Fibroblast of skin of left biceps (primary cell): ENCODE results near the gene OTOG.

Source experiments
- DNase-seq, 2 experiments: peaks; one replicate each; pipeline ENCODE4 v3.0.0-alpha.2; 2013; ENCODE audit warnings: low read depth in 2 of 2

The OTOG gene

DNA sequence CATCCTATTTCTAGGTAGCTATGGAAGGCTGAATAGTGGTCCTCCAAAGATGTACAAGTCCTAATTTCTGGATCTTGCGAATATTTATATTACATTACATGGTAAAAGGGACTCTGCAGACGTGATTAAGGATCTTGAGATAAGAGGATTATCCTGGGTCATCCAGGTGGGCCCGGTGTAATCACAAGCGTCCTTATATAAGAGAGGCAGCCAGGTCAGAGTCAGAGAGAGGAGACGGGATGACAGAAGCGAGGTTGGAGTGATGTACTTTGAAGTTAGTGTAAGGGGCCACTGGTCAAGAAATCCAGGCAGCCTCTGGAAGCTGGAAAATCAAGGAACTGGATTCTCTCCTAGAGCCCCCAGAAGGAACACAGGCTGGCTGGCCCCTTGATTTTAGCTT, 102.2 kb downstream of the OTOG start:
- no peak for DNase-seq

- no peak for DNase-seq
Measured at GRCh38 chr11:17649696-17650095, 102.6 kb downstream of the OTOG start.

- DNase-seq: no peak
Measured at GRCh38 chr11:17650127-17650911, 103.3 kb downstream of the OTOG start.

GRCh38 chr11:17651061-17651460, 104.0 kb downstream of the OTOG start:
- no peak for DNase-seq

DNA sequence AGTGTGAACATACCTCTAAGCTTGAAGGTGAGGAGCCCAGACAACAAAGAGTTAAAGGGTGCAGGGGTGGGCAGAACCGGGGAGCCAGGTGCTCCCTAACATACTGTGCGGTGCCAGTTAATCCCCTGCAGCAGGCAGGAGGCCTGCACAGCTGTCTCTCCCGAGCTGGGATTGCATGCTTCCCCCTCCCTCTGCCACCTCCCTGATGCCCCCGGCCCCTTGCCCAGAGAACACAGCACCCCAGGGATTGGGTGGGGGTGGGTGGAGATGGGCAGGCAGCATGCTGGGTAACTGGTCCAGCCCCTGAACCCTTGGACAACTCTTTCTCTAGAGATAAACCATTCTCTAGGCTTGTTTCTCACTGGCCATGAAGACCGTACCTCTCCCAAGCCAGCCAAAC, 104.6 kb downstream of the OTOG start:
- DNase-seq: no peak

- no peak for DNase-seq
Measured at GRCh38 chr11:17652556-17652955, 105.5 kb downstream of the OTOG start.

DNA sequence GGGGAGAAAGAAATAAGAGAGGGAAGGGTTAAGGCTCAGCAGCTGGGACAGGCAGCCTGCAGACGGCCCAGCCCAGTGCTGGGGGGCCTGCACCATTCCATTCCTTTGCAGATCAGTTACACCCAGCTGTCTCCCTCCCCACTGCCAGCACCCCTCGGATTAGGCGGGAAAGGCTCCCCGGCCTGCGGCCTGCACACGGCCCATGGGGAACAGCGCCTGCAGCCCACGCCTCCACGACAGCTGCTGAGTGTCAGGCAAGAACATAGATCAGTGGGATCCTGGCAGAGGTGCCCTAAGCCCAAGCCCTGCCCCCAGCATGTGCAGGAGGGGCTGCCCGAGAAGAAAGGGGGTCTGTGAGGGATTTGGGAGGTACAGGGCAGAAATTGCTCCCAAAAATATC, 106.6 kb downstream of the OTOG start:
- no peak for DNase-seq

DNA sequence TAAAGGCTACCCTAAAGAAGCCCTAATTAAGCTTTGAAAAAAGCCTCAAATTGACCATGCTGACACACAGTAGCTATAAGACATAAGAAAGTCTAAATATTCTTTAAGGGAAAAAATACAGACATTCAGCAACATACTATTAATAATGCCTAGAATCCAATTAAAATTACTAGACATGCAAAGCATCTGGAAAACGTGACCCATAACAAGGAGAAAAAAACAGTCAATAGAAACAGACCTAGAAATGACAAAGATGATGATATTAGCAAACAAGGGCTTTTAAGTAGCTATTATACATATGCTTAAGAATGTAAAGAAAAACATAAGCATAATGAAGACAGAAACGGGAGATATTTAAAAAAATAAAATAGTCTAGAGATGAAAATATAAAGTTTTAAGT, 108.6 kb downstream of the OTOG start:
- DNase-seq: no peak

GRCh38 chr11:17658211-17658610, 111.2 kb downstream of the OTOG start:
- DNase-seq: no peak

DNA sequence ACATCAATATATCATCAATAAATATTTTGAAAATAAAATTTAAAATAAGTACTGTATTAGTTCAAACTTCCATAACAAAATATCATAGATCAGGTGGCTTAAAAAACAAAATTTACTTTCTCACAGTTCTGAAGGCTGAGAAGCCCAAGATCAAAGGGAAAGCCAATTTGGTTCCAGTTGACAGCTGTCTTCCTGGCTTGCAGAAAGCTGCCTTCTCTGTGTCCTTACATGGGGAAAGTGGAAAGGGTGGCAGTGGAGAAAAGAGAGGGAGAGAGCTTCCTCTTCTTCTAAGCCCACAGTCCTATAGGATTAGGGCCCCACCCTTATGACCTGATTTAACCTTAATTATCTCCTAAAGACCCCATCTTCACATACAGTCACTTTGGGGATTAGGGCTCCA, 121.1 kb downstream of the OTOG start:
- no peak for DNase-seq

GRCh38 chr11:17672469-17672868, 125.4 kb downstream of the OTOG start:
- DNase-seq: no peak

GRCh38 chr11:17673951-17674350, 126.9 kb downstream of the OTOG start:
- no peak for DNase-seq

DNA sequence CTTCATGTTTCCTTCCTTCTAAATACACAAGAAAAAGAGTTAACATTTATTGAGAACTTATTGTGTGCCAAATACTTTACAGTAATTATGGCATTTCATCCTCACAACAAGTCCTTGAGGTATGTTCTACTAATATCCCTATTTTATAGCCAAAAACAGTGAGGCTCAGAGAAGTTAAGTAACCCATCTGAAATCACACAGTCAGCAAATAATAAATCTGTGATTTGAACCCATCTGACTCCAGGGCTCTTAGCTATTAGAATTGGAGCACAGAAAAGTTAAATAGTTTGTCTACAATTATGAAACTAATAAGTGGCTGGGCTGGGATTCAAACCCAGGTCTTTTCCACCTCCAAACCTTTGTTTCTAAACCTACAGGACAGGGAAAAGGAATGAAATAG, 135.8 kb downstream of the OTOG start:
- DNase-seq: no peak

GRCh38 chr11:17683377-17684161, 136.5 kb downstream of the OTOG start:
- no peak for DNase-seq

- DNase-seq: no peak
Measured at GRCh38 chr11:17684550-17684949, 137.5 kb downstream of the OTOG start.

GRCh38 chr11:17686231-17686980, 139.3 kb downstream of the OTOG start:
- DNase-seq: no peak

- no peak for DNase-seq
Measured at GRCh38 chr11:17687946-17688670, 141.0 kb downstream of the OTOG start.

DNA sequence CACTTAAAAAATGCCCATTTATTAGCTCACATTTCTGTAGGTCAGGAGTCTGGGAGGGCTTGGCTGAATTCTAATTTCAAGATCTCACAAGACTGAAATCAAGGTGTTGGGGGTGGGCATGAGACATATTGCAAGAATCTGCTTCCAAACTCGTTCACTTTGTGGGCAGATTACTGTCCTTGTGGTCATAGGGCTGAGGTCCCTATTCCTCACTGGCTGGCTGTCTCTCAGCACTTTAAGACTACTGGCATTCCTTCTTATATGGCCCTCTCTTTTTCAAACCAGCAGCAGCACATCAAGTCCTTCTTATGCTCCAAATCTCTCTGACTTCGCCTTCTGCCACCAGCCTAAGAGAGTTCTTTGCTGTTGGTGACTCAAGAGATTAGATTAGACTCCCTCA, 144.5 kb downstream of the OTOG start:
- DNase-seq: no peak

DNA sequence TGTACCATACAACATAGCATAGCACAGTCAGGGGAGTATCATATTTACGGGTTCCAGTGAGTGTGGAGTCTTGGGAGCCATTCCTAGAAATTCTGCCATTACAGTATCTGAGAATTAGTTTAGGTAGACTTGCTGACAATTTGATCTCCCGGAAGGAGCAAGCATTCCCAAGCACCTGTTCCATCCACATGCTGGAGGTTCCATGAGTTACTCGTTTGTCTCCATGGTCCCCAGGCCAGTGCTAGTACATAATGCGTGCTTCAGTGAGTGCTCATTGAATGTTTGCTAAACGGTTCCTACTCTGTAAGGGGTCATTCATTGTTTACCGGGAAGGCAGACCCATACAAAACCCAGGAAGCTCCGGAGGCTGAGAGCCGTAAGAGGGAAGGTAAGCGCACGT, 144.9 kb downstream of the OTOG start:
- DNase-seq: no peak

DNA sequence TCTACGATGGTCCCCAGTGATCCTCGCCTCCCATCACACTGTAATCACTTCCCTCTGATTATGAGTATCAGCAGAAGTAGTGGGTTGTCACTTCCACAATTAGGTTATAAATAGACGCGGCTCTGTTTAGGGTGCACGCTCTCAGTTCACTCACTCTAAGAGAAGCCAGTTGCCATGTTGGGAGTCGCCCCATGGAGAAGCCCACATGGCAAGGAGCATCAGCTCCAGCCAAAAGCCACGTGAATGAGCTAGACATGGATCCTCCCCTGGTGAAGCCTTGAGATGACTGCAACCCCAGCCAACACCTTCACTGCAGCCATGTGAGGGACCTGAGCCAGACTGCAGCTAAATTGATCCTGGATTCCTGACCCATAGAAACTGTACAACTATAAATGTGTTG, 145.9 kb downstream of the OTOG start:
- no peak for DNase-seq

- no peak for DNase-seq
Measured at GRCh38 chr11:17693531-17693930, 146.5 kb downstream of the OTOG start.
